Esophagus muscularis mucosa (tissue), 4 donors: ENCODE data around the gene DUXB.

Experiments used
- CTCF ChIP-seq, 3 experiments: fragments of 200-600 bp in 2 of 3; fragments of 450-650 bp in 1 of 3; sonication (generic) in 2 of 3; IDR thresholded peaks; one replicate each; pipeline ENCODE4 v1.5.1; 2017 to 2019; ENCODE audit warnings: antibody characterized with exemption in 3 of 3, mild to moderate bottlenecking in 2 of 3, moderate library complexity in 1 of 3
- EP300 ChIP-seq: sonication (generic); formaldehyde crosslinking; IDR thresholded peaks from one replicate; pipeline ENCODE4 v1.6.1; 2017; ENCODE audit warnings: antibody characterized with exemption
- POLR2A ChIP-seq: fragments of 450-650 bp; IDR thresholded peaks from one replicate; pipeline ENCODE4 v1.6.1; 2017; ENCODE audit warnings: antibody characterized with exemption, moderate library complexity, mild to moderate bottlenecking, low read depth
- POLR2AphosphoS5 ChIP-seq, 2 donors: sonication (generic); formaldehyde crosslinking; IDR thresholded peaks; one replicate each; pipeline ENCODE4 v1.6.1; 2017; ENCODE audit warnings: antibody characterized with exemption in 2 of 2

DNA sequence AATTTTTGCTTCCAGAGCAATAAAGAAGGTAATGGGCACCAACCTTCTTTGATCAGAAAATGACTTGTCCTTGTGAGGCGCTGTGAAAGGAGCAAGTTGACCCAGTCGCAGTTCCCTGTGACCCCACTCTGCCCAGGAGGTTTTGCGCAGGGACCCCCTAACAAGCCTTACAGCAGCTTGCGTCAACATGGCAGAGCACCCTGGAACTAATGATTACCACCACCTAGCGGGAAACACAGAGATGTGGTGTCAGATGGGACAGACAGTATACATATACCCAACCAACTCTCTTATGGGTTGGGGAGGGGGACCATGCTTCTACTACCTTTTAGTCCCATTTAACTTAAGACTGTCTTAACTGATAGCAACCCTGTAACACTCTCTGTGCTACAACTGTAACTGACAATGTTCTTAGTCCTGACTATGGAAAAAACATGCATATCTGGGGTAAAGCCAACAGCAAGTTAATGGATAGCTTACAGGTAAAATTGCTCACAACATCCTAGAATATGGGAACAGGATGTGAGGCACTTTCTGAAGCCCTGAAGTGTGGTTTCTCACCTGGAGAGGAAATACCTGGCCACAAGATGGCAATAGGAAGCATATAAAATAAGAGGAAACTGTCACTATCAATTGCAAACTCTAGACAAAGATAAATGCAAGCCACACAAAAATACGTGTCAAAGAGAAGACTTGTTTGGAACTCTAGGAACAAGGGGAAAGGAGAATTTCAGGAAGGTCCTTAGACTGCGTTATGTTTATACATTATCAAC lies 56.8 kb downstream of the DUXB start:
- TF ChIP-seq CTCF (IDR thresholded peaks at IDR 0.05), result no peak
- TF ChIP-seq POLR2AphosphoS5 (IDR thresholded peaks at IDR 0.05), result no peak
- no peak for TF ChIP-seq POLR2A
- TF ChIP-seq EP300, result no peak
